ENCODE results near the gene ZMYND15. TPM values are rescaled to one million over a fixed set of nuclear protein-coding genes. Genes with fewer than 3 reads are reported as not detected.
A peak's percentile ranks its signal among the peaks of the same experiment; 100 is the strongest.
"Not testable (repeated sequence)": the region's sequence is repeated elsewhere in the genome, so short reads cannot be mapped to it uniquely, and the experiment has no call there.

The ZMYND15 gene
- total RNA-seq, result 0.11 TPM
- long read RNA-seq, result 0 reads

- intact Hi-C loops (cut with DNase I), result no loop called here
- DNase-seq (ENCODE audit: missing footprints), result peak; percentile 85
- peak; percentile 58 for ATAC-seq
These were observed at the start of gene ZMYND15, which contains the start of gene CXCL16 for GRCh38 chr17:4739122-4740024. ZMYND15 (plus strand) TSS chr17:4739833; CDS start chr17:4740549, 716 bp downstream. CXCL16 (minus strand) TSS chr17:4739928; CDS start chr17:4739339, 589 bp downstream.

- intact Hi-C loops (cut with DNase I); ATAC-seq; DNase-seq (ENCODE audit: missing footprints): not testable (repeated sequence)
These were observed 49.8 kb upstream of the ZMYND15 start for GRCh38 chr17:4689872-4690271.

- DNase-seq (ENCODE audit: missing footprints) (no peak), ATAC-seq (no peak)
- intact Hi-C loops (cut with DNase I), result no loop called here
These were observed 48.9 kb upstream of the ZMYND15 start for GRCh38 chr17:4690745-4691144.

- intact Hi-C loops (cut with DNase I), result no loop called here
These were observed 47.9 kb upstream of the ZMYND15 start for GRCh38 chr17:4691686-4692085.

GRCh38 chr17:4693416-4693815 lies 46.2 kb upstream of the ZMYND15 start:
- intact Hi-C loops (cut with DNase I), result no loop called here
- DNase-seq (ENCODE audit: missing footprints), result no peak

More at GRCh38 chr17:4691686-4692085, 47.9 kb upstream of the ZMYND15 start:
- DNase-seq (ENCODE audit: missing footprints) (no peak), ATAC-seq (no peak)

GRCh38 chr17:4696437-4696805 lies 43.2 kb upstream of the ZMYND15 start:
- DNase-seq (ENCODE audit: missing footprints), result no peak
- intact Hi-C loops (cut with DNase I), result no loop called here
- no peak for ATAC-seq

More at GRCh38 chr17:4693416-4693815, 46.2 kb upstream of the ZMYND15 start:
- no peak for ATAC-seq

- intact Hi-C loops (cut with DNase I), result loop anchor here (10.0 kb wide), 1 partner anchor 185 kb away; no protein-coding TSS in a partner anchor
- not testable (repeated sequence) for ATAC-seq; DNase-seq (ENCODE audit: missing footprints)
These were observed 40.1 kb upstream of the ZMYND15 start for GRCh38 chr17:4699401-4700056.

- ATAC-seq, result no peak
- DNase-seq (ENCODE audit: missing footprints), result no peak
These were observed 38.5 kb upstream of the ZMYND15 start for GRCh38 chr17:4701116-4701515.

GRCh38 chr17:4703330-4703691 lies 36.3 kb upstream of the ZMYND15 start:
- DNase-seq (ENCODE audit: missing footprints), result no peak
- intact Hi-C loops (cut with DNase I), result loop anchor here (10.0 kb wide), 1 partner anchor 181 kb away; no protein-coding TSS in a partner anchor
- no peak for ATAC-seq

More at GRCh38 chr17:4701116-4701515, 38.5 kb upstream of the ZMYND15 start:
- intact Hi-C loops (cut with DNase I), result loop anchor here (10.0 kb wide), 1 partner anchor 184 kb away; no protein-coding TSS in a partner anchor

GRCh38 chr17:4704574-4704907 lies 35.1 kb upstream of the ZMYND15 start:
- ATAC-seq; DNase-seq (ENCODE audit: missing footprints): not testable (repeated sequence)
- intact Hi-C loops (cut with DNase I), result loop anchor here (10.0 kb wide), 1 partner anchor 180 kb away; no protein-coding TSS in a partner anchor

GRCh38 chr17:4704991-4705390 lies 34.6 kb upstream of the ZMYND15 start:
- ATAC-seq, result no peak
- intact Hi-C loops (cut with DNase I), result loop anchor here (10.0 kb wide), 1 partner anchor 180 kb away; no protein-coding TSS in a partner anchor
- no peak for DNase-seq (ENCODE audit: missing footprints)

GRCh38 chr17:4706121-4706520 lies 33.5 kb upstream of the ZMYND15 start:
- DNase-seq (ENCODE audit: missing footprints), result no peak
- intact Hi-C loops (cut with DNase I), result loop anchor here (10.0 kb wide), 1 partner anchor 179 kb away; no protein-coding TSS in a partner anchor
- no peak for ATAC-seq

GRCh38 chr17:4708436-4708835 lies 31.2 kb upstream of the ZMYND15 start:
- intact Hi-C loops (cut with DNase I), result loop anchor here (10.0 kb wide), 1 partner anchor 176 kb away; no protein-coding TSS in a partner anchor
- DNase-seq (ENCODE audit: missing footprints) (no peak), ATAC-seq (no peak)

- intact Hi-C loops (cut with DNase I), result loop anchor here (1.0 to 10.0 kb wide), 3 partner anchors 21 to 175 kb away; partner anchors contain the start of gene MED11
- ATAC-seq (peak; percentile 97), DNase-seq (ENCODE audit: missing footprints) (peak; percentile 100)
These were observed 29.6 kb upstream of the ZMYND15 start, which contains the start of gene ARRB2 for GRCh38 chr17:4709794-4710692. ARRB2 (plus strand) TSS chr17:4710632; CDS start chr17:4710722, 90 bp downstream.

GRCh38 chr17:4710693-4711634 lies 28.7 kb upstream of the ZMYND15 start:
- peak; percentile 0 for ATAC-seq
- DNase-seq (ENCODE audit: missing footprints), result peak; percentile 79
- intact Hi-C loops (cut with DNase I), result loop anchor here (1.0 kb wide), 2 partner anchors 20 to 76 kb away; partner anchors contain the start of gene MED11

GRCh38 chr17:4711661-4712181 lies 27.9 kb upstream of the ZMYND15 start:
- ATAC-seq, result peak; percentile 5
- no peak for DNase-seq (ENCODE audit: missing footprints)
- intact Hi-C loops (cut with DNase I), result no loop called here

GRCh38 chr17:4712526-4712925 lies 27.1 kb upstream of the ZMYND15 start:
- no peak for DNase-seq (ENCODE audit: missing footprints)
- intact Hi-C loops (cut with DNase I), result no loop called here
- ATAC-seq, result no peak

All from Right ventricle myocardium inferior (tissue), 1 donor.